Left lung (tissue), 10 donors: ENCODE measurements around the gene PGC. TPM values are rescaled to one million over a fixed set of nuclear protein-coding genes. Genes with fewer than 3 reads are reported as not detected.

Experiments
- ATAC-seq: fragments of 200-7000 bp; cut with Tn5 transposase; one replicate; pipeline ENCODE4 v1.9.1; 2020; ENCODE audit warnings: moderate library complexity
- DNase-seq, 4 donors: peaks; one replicate each; pipeline ENCODE4 v3.0.0-alpha.2; 2013 to 2020
- H3K27ac ChIP-seq, 2 donors: fragments of 200-600 bp; sonication (generic) in 1 of 2; one replicate each; pipeline versions ENCODE4 v1.5.0 to v1.8.0; 2020 to 2021
- H3K27me3 ChIP-seq, 2 donors: fragments of 200-600 bp; sonication (generic) in 1 of 2; one replicate each; pipeline versions ENCODE4 v1.5.0 to v1.8.0; 2020 to 2021
- H3K36me3 ChIP-seq, 2 donors: fragments of 200-600 bp; sonication (generic) in 1 of 2; one replicate each; pipeline versions ENCODE4 v1.5.0 to v1.8.0; 2020 to 2021
- H3K4me1 ChIP-seq, 2 donors: fragments of 200-600 bp; one replicate each; pipeline ENCODE4 v1.8.0; 2021
- H3K4me3 ChIP-seq, 2 donors: fragments of 200-600 bp; sonication (generic) in 1 of 2; one replicate each; pipeline versions ENCODE4 v1.5.0 to v1.8.0; 2020 to 2021; ENCODE audit warnings: mild to moderate bottlenecking in 1 of 2
- H3K9me3 ChIP-seq, 2 donors: fragments of 200-600 bp; sonication (generic) in 1 of 2; one replicate each; pipeline versions ENCODE4 v1.5.0 to v1.8.0; 2020 to 2021
- intact Hi-C, 2 donors: fragments of 100-400 bp; cut with DNase I; formaldehyde crosslinking; loops; one replicate each; pipeline versions ENCODE4 v1.11.2 to v1.14.2; 2022
- polyA plus RNA-seq, 6 donors: library from polyadenylated mRNA; unstranded; fragments of 120-200 nt; gene quantifications; one replicate each; pipeline ENCODE4 v1.2.1, GENCODE V29; 2013; ENCODE audit not compliant: insufficient read length in 6 of 6
- total RNA-seq, 2 donors: library from RNA; stranded (reverse); fragmentation: NEBNext Ultra II Directional; extraction: Animal tissue kit (Norgen Biotek cat#: 25700); gene quantifications; one replicate each; pipeline ENCODE4 v1.2.1, GENCODE V29; 2021
- TF ChIP-seq, protein P1 (sequence below), 2 donors: fragments of 200-600 bp; sonication (generic) in 1 of 2; IDR thresholded peaks; one replicate each; pipeline versions ENCODE4 v1.5.0 to v1.8.0; 2021; ENCODE audit warnings: antibody characterized with exemption in 2 of 2
- donor health status: DM: no; HTN: yes; CAD: no.
- donor health status: DM: no; HTN: no; CAD: no.

PGC gene
- total and polyA plus RNA-seq, 8 donors: 5.4 to 266 (median 8.2) TPM

DNA sequence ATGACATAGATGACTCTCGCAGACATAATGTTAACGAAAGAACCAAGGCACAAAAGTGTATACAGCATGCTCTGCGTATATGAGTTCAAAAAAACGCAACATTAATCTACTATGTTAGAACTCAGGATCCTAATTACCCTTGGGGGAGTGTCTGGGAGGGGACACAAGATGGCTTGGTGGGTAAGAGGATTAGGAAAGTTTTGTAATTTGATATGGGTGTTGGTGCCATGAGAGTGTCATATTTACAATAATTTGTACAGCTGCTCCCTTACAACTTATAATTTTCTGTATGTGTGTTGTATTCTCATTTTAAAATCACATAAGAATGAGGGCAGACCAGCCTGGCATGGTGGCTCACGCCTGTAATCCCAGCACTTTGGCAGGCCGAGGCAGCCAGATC is 50.4 kb downstream of the PGC start:
- Histone ChIP-seq H3K4me3 (no peak overlapping the region), H3K27me3 (no peaks in the 10 kb centered on the region), H3K4me1 (peaks cover 0 to 3% of the 10 kb centered on the region in 2 donors), H3K36me3 (peaks cover 0 to 14% of the 10 kb centered on the region in 2 donors), H3K27ac (no peak overlapping the region), H3K9me3 (no peaks in the 10 kb centered on the region)
- DNase-seq: peak in 1 of 4 donors; percentile 36
- ATAC-seq: no peak
- TF ChIP-seq, protein P1, sequence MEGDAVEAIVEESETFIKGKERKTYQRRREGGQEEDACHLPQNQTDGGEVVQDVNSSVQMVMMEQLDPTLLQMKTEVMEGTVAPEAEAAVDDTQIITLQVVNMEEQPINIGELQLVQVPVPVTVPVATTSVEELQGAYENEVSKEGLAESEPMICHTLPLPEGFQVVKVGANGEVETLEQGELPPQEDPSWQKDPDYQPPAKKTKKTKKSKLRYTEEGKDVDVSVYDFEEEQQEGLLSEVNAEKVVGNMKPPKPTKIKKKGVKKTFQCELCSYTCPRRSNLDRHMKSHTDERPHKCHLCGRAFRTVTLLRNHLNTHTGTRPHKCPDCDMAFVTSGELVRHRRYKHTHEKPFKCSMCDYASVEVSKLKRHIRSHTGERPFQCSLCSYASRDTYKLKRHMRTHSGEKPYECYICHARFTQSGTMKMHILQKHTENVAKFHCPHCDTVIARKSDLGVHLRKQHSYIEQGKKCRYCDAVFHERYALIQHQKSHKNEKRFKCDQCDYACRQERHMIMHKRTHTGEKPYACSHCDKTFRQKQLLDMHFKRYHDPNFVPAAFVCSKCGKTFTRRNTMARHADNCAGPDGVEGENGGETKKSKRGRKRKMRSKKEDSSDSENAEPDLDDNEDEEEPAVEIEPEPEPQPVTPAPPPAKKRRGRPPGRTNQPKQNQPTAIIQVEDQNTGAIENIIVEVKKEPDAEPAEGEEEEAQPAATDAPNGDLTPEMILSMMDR (IDR thresholded peaks at IDR 0.05): no peak
- intact Hi-C loops: no loop called here

DNA sequence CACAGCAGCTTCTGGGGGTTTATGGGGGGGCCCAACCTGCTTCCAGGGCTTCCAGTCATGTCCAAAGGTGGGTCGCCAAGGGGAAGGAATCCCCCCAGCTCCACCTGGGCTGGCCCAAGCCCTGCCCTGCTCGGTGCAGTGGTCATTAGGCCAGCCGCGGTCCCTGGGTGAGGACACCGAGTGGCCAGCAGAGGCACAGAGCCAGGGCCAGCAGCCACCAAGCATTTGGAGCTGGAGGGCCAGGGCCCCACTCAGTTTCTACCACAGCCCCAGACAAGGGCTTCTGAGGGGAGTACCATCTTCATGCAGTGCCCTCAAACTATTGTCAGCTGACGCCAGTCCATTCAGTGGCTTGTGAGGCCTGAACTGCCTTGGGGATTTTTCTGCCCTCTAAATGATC is 51.4 kb downstream of the PGC start:
- ATAC-seq (no peak), DNase-seq (peak in 1 of 4 donors; percentile 47)
- intact Hi-C loops: no loop called here
- Histone ChIP-seq H3K9me3 (no peaks in the 10 kb centered on the region), H3K27me3 (no peaks in the 10 kb centered on the region), H3K36me3 (peaks cover 0 to 20% of the 10 kb centered on the region in 2 donors), H3K4me3 (no peak overlapping the region), H3K27ac (no peak overlapping the region), H3K4me1 (peaks cover 0 to 3% of the 10 kb centered on the region in 2 donors)
- TF ChIP-seq, protein P1 (IDR thresholded peaks at IDR 0.05): no peak

DNA sequence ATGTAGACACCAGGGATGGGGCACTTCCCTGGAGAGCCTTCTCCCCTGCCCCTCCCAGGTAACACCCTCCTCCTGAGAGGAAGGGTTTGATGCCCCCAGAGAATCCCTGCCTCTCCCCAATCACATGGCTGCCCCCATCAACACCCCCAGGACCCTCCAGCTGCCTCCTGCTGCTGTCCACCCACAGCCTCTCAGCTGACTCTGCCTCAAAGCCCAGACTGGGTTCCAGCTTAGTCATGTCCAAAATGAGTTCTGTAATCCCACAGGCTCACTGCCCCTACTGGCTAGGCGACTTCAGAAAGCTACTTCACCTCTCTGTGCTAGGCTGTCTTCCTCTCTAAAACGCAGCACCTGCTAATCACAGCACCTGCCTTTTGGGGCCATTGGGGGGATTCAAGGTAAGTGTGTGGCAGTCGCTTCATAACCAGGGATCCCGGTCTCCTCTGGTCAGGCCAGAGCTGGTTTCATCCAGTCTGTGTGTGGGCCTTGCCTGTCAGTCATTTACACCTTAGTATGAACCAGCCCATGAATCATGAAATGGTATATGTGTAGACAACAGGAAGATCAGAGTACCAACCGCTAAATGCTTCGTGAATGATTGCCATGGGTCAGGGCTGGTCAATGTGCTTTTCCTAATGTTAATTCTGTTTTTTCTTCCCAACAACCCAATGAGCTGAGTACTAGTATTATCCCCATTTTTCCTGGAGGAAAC is 52.2 kb downstream of the PGC start:
- Histone ChIP-seq H3K27ac (no peak overlapping the region), H3K4me3 (no peak overlapping the region), H3K9me3 (no peaks in the 10 kb centered on the region), H3K36me3 (peaks cover 0 to 28% of the 10 kb centered on the region in 2 donors), H3K27me3 (no peaks in the 10 kb centered on the region), H3K4me1 (peaks cover 0 to 3% of the 10 kb centered on the region in 2 donors)
- peak in 1 of 4 donors; percentile 10 for DNase-seq
- TF ChIP-seq, protein P1 (IDR thresholded peaks at IDR 0.05): no peak
- intact Hi-C loops: no loop called here
- ATAC-seq: peak; percentile 17

DNA sequence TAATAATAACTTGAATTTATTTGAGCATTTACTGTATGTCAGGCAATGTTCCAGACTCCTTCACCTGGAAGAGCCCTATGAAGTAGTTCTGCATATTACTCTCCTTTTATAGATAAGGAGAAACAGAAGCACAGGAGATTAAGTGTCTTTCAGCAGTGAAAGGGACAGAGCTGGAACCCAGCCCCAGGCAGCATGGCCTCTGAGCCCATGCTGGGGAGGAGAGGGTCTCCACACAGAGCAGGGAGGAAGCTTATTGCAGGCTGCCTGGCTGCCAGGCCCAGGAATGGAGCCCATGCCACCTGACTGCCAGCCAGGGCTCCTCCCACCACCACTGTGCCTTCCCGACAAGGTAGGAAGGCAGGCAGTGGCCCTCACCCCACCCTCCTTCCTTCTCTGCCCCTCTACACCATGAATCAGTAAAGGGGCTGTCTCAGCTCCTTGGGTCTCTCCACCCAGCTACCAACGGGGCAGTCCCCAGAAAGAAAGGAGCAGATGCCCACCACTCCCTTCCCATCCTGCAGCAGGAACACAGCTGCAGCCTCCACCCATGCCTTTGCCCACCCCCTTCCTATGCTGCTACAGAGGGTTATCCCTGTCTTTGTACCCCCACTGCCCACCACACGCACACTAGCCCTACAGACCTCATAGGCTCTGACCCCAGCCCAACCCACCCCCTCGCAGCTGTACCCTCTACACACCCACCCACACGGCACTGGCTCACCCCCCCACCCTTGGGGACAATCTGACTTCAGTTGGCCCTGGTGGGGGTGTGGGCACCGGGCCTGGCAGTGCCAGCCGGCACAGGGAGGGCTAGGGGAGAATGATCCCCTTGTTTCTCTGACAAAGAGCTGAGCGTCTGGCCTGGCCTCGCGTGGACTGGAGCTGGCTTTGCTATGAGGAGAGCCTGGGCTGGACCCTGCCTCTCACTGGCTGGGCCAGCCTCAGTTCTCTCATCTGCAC is 53.6 kb downstream of the PGC start:
- H3K4me1 ChIP-seq: peaks cover 0 to 3% of the 10 kb centered on the region in 2 donors
- no peaks in the 10 kb centered on the region for H3K9me3 ChIP-seq
- no peaks in the 10 kb centered on the region for H3K27me3 ChIP-seq
- no peak for DNase-seq
- ATAC-seq: peak; percentile 46
- no peak overlapping the region for H3K27ac ChIP-seq
- TF ChIP-seq, protein P1 (IDR thresholded peaks at IDR 0.05): no peak
- intact Hi-C loops: no loop called here
- H3K36me3 ChIP-seq: peaks cover 0 to 35% of the 10 kb centered on the region in 2 donors
- H3K4me3 ChIP-seq: no peak overlapping the region

DNA sequence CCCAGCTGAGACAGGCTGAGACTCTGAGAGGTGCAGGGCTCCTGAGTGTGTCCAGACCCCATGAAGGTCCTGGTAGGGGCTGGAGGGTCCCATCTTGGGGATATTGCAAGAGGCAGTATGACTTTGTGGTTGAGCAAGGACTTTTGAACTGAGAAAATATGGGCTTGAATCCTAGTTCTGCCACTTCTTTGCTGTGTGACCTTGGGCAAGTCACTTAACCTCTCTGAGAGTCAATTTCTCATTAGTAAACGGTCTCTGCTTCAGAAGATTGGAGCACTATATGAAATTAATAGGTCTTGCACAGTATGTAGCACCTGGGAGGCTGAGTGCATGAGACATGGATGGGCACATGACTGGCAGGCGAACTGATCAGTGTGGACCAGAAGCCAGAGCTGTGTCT is 54.5 kb downstream of the PGC start:
- Histone ChIP-seq H3K4me3 (no peak overlapping the region), H3K27ac (no peak overlapping the region), H3K36me3 (peaks cover 0 to 37% of the 10 kb centered on the region in 2 donors), H3K9me3 (no peaks in the 10 kb centered on the region), H3K27me3 (no peaks in the 10 kb centered on the region), H3K4me1 (peaks cover 0 to 3% of the 10 kb centered on the region in 2 donors)
- intact Hi-C loops: no loop called here
- ATAC-seq: no peak
- DNase-seq: no peak
- TF ChIP-seq, protein P1 (IDR thresholded peaks at IDR 0.05): no peak
